Kidney (tissue), 14 donors: ENCODE results near the gene CCDC97. TPM values are rescaled to one million over a fixed set of nuclear protein-coding genes. Genes with fewer than 3 reads are reported as not detected.
"Not testable (repeated sequence)": the region's sequence is repeated elsewhere in the genome, so short reads cannot be mapped to it uniquely, and the experiment has no call there.

Experiments
- DNase-seq, 5 donors: peaks; one replicate each; pipeline ENCODE4 v3.0.0-alpha.2; 2013 to 2020
- FAIRE-seq: peaks from 2 replicates; lab custom pipeline; 2012; peaks lifted over from hg19 to GRCh38; lab: Jason Lieb, UNC
- H3K27ac ChIP-seq, 2 donors: one replicate each; pipeline ENCODE4 v1.7.0; 2013; ENCODE audit warnings: low read depth in 2 of 2, low read length in 2 of 2, inconsistent platforms in 1 of 2
- H3K27me3 ChIP-seq: one replicate; pipeline ENCODE4 v1.7.1; 2013; ENCODE audit warnings: low read length, inconsistent platforms; ENCODE audit not compliant: control insufficient read depth, insufficient read depth
- H3K36me3 ChIP-seq, 3 donors: one replicate each; pipeline versions ENCODE4 v1.7.0 to v1.7.1; 2013; ENCODE audit warnings: low read length in 3 of 3, control low read depth in 1 of 3, inconsistent platforms in 1 of 3; ENCODE audit not compliant: insufficient read depth in 3 of 3, control insufficient read depth in 2 of 3
- H3K4me1 ChIP-seq, 3 donors: one replicate each; pipeline versions ENCODE4 v1.7.0 to v1.7.1; 2013; ENCODE audit warnings: low read length in 3 of 3, inconsistent platforms in 1 of 3, low read depth in 1 of 3; ENCODE audit not compliant: control insufficient read depth in 2 of 3, insufficient read depth in 2 of 3
- H3K4me3 ChIP-seq, 3 donors: one replicate each; pipeline versions ENCODE4 v1.7.0 to v1.8.1; 2013; ENCODE audit warnings: low read length in 3 of 3, control low read depth in 1 of 3, inconsistent platforms in 1 of 3
- H3K9ac ChIP-seq, 3 donors: one replicate each; pipeline versions ENCODE4 v1.7.0 to v1.7.1; 2013; ENCODE audit warnings: low read length in 3 of 3, control low read depth in 1 of 3, inconsistent platforms in 1 of 3
- H3K9me3 ChIP-seq, 3 donors: one replicate each; pipeline versions ENCODE4 v1.7.0 to v1.7.1; 2013; ENCODE audit warnings: low read length in 3 of 3, control low read depth in 1 of 3, inconsistent platforms in 1 of 3; ENCODE audit not compliant: control insufficient read depth in 2 of 3, insufficient read depth in 1 of 3
- intact Hi-C: fragments of 100-400 bp; cut with DNase I; formaldehyde crosslinking; loops from one replicate; pipeline ENCODE4 v1.11.1; 2022
- polyA plus RNA-seq: library from polyadenylated mRNA; stranded (reverse); fragments of 350-450 nt; fragmentation: Illumina TruSeq; extraction: RNeasy Lipid Tissue Mini Kit (QIAGEN cat#74804); gene quantifications from one replicate; pipeline ENCODE4 v1.2.3, GENCODE V29; 2014; ENCODE audit warnings: low read depth, low replicate concordance; ENCODE audit not compliant: insufficient read depth
- total RNA-seq: library from RNA; stranded (reverse); fragmentation: NEBNext Ultra II Directional; extraction: Animal tissue kit (Norgen Biotek cat#: 25700); gene quantifications from one replicate; pipeline ENCODE4 v1.2.1, GENCODE V29; 2021
- TF ChIP-seq, protein P1 (sequence below): IDR thresholded peaks from 3 replicates; pipeline ENCODE4 v1.5.1; 2012; ENCODE audit warnings: mild to moderate bottlenecking, moderate library complexity, borderline replicate concordance; ENCODE audit not compliant: insufficient read depth; ENCODE audit errors: extremely low read depth
- donor health status: control.
- donor health status: control.
- donor health status: control.
- donor health status: control.
- donor health status: control.
- donor health status: DM: yes; HTN: yes; CAD: no.
- donor health status: Normal renal cell carcinoma (clear cell type).

CCDC97 gene
- total and polyA plus RNA-seq, 2 donors from 2014 or later, result 9.8 to 28.1 TPM

DNA sequence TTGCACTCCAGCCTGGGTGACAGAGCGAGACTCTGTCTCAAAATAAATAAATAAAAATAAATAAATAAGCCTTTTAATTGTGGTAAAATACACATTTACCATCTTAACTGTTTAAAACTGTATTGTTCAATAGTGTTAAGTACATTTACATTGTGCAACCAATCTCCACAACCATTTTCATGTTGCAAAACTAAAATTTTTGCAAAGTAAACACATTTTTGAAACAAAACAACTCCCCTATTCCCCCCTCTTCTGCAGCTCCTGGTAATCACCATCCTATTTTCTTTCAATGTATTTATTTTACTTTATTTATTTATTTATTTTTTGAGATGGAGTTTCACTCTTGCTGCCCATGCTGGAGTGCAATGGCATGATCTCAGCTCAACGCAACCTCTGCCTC lies 59.8 kb downstream of the CCDC97 start:
- DNase-seq (no peak), FAIRE-seq (no peak)
- Histone ChIP-seq H3K4me3 (no peak overlapping the region), H3K27me3 (no peaks in the 10 kb centered on the region), H3K9me3 (no peaks in the 10 kb centered on the region), H3K27ac (no peak overlapping the region), H3K4me1 (peaks cover 0 to 12% (median 10%) of the 10 kb centered on the region in 3 donors), H3K9ac (no peak overlapping the region), H3K36me3 (no peaks in the 10 kb centered on the region)
- TF ChIP-seq, protein P1, sequence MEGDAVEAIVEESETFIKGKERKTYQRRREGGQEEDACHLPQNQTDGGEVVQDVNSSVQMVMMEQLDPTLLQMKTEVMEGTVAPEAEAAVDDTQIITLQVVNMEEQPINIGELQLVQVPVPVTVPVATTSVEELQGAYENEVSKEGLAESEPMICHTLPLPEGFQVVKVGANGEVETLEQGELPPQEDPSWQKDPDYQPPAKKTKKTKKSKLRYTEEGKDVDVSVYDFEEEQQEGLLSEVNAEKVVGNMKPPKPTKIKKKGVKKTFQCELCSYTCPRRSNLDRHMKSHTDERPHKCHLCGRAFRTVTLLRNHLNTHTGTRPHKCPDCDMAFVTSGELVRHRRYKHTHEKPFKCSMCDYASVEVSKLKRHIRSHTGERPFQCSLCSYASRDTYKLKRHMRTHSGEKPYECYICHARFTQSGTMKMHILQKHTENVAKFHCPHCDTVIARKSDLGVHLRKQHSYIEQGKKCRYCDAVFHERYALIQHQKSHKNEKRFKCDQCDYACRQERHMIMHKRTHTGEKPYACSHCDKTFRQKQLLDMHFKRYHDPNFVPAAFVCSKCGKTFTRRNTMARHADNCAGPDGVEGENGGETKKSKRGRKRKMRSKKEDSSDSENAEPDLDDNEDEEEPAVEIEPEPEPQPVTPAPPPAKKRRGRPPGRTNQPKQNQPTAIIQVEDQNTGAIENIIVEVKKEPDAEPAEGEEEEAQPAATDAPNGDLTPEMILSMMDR, result no peak
- intact Hi-C loops, result no loop called here

DNA sequence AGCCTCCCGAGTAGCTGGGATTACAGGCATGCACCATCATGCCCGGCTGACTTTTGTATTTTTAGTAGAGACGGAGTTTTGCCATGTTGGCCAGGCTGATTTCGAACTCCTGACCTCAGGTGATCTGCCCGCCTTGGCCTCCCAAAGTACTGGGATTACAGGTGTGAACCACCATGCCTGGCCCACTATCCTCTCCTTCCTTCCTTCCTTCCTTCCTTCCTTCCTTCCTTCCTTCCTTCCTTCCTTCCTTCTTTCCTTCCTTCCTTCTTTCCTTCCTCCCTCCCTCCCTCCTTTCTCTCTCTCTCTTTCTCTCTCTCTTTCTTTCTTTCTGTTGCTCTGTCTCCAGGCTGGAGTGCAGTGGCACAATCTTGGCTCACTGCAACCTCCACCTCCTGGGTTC lies 61.1 kb downstream of the CCDC97 start:
- peaks cover 2 to 13% (median 5%) of the 10 kb centered on the region in 3 donors for H3K4me1 ChIP-seq
- H3K27me3 ChIP-seq, result not testable (repeated sequence)

DNA sequence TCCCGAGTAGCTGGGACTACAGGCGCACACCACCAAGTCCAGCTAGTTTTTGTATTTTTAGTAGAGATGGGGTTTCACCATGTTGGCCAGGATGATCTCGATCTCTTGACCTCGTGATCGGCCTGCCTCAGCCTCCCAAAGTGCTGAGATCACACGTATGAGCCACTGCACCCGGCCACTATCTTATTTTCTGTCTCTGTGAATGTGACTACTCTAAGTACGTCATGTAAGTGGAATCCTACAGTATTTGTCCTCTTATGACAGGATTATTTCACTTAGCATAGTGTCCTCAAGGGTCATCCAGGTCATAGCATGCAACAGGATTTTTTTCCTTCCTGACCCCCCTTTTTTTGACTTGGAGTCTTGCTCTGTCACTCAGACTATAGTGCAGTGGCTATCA lies 61.6 kb downstream of the CCDC97 start:
- no peak overlapping the region for H3K27ac ChIP-seq
- no peak overlapping the region for H3K9ac ChIP-seq
- H3K36me3 ChIP-seq, result no peaks in the 10 kb centered on the region
- no peaks in the 10 kb centered on the region for H3K27me3 ChIP-seq
- no peaks in the 10 kb centered on the region for H3K9me3 ChIP-seq
- TF ChIP-seq, protein P1, result no peak
- FAIRE-seq, result no peak
- peaks cover 2 to 14% (median 5%) of the 10 kb centered on the region in 3 donors for H3K4me1 ChIP-seq
- no peak for DNase-seq
- intact Hi-C loops, result no loop called here
- no peak overlapping the region for H3K4me3 ChIP-seq

More for the DNA sequence above, 61.1 kb downstream of the CCDC97 start:
- H3K36me3 ChIP-seq, H3K9ac ChIP-seq, FAIRE-seq, H3K27ac ChIP-seq, H3K4me3 ChIP-seq, H3K9me3 ChIP-seq, intact Hi-C loops, DNase-seq: not testable (repeated sequence)

- FAIRE-seq, result no peak
- no peak overlapping the region for H3K27ac ChIP-seq
Measured at GRCh38 chr19:41372501-41372900, 62.5 kb downstream of the CCDC97 start.

More at GRCh38 chr19:41372501-41372900, 62.5 kb downstream of the CCDC97 start:
- Histone ChIP-seq H3K4me3 (no peak overlapping the region), H3K36me3 (no peaks in the 10 kb centered on the region), H3K9ac (no peak overlapping the region), H3K4me1 (peaks cover 2 to 18% (median 5%) of the 10 kb centered on the region in 3 donors), H3K9me3 (no peaks in the 10 kb centered on the region), H3K27me3 (no peaks in the 10 kb centered on the region)
- TF ChIP-seq, protein P1, result no peak
- intact Hi-C loops, result no loop called here
- no peak for DNase-seq
